Testis (tissue), 2 donors: ENCODE data around the gene SLC36A1.

Experiments
- POLR2A ChIP-seq: fragments of 450-650 bp; IDR thresholded peaks from one replicate; pipeline ENCODE4 v1.6.1; 2017; ENCODE audit warnings: antibody characterized with exemption, mild to moderate bottlenecking, moderate library complexity
- TF ChIP-seq, protein P1 (sequence below), 3 experiments: fragments of 450-650 bp in 2 of 3; fragments of 200-600 bp in 1 of 3; sonication (generic) in 1 of 3; IDR thresholded peaks; one replicate each; pipeline ENCODE4 v1.5.1; 2016 to 2019; ENCODE audit warnings: antibody characterized with exemption in 3 of 3, mild to moderate bottlenecking in 2 of 3, moderate library complexity in 1 of 3

DNA sequence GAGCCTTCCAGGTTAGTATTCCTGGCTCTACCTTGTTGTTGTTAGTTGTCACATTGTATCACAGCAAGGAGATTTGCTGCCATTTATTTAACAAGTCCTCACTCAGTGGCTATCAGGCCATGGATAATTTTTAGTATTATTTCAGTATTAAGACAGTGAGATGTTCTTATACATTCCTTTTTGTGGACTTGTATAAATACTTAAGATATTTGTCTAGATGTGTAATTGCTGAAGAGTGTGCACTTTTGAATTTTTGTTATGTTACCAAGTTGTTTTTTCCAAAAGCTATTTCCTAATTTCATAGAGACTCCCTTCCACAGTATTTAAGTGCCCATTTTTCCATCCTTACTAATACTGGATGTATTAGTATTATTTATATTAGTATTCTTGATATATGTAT lies 22.0 kb downstream of the SLC36A1 start:
- TF ChIP-seq, protein P1, sequence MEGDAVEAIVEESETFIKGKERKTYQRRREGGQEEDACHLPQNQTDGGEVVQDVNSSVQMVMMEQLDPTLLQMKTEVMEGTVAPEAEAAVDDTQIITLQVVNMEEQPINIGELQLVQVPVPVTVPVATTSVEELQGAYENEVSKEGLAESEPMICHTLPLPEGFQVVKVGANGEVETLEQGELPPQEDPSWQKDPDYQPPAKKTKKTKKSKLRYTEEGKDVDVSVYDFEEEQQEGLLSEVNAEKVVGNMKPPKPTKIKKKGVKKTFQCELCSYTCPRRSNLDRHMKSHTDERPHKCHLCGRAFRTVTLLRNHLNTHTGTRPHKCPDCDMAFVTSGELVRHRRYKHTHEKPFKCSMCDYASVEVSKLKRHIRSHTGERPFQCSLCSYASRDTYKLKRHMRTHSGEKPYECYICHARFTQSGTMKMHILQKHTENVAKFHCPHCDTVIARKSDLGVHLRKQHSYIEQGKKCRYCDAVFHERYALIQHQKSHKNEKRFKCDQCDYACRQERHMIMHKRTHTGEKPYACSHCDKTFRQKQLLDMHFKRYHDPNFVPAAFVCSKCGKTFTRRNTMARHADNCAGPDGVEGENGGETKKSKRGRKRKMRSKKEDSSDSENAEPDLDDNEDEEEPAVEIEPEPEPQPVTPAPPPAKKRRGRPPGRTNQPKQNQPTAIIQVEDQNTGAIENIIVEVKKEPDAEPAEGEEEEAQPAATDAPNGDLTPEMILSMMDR (IDR thresholded peaks at IDR 0.05) = no peak
- no peak for TF ChIP-seq POLR2A
